HCT116 (cell line): ENCODE measurements around the gene FAM177B. TPM values are rescaled to one million over a fixed set of nuclear protein-coding genes. Genes with fewer than 3 reads are reported as not detected.

Experiments used
- ATAC-seq: fragments of 200-7000 bp; cut with Tn5 transposase; 2 replicates; pipeline ENCODE4 v1.9.1; 2020; ENCODE audit warnings: mild to moderate bottlenecking, moderate library complexity
- BruUV-seq: library from RNA; stranded (reverse); fragments of 400-500 nt; replicated peaks from 2 replicates; lab custom pipeline; 2021; lab: Mats Ljungman, UMichigan
- CTCF ChIA-PET: fragments of 300-600 bp; sonication (Branson Sonifier 250); formaldehyde crosslinking; loops from one replicate; lab custom pipeline; 2021; ENCODE audit warnings: antibody characterized with exemption; lab: Charles Lee
- POLR2A ChIA-PET: fragments of 300-600, 350-600 bp; sonication (Branson Sonifier 250); formaldehyde crosslinking; loops from one replicate; lab custom pipeline; 2021; ENCODE audit warnings: antibody characterized with exemption; lab: Charles Lee
- RAD21 ChIA-PET, 2 experiments: fragments of 300-600 bp; sonication (Branson Sonifier 250); formaldehyde crosslinking; loops; one replicate each; lab custom pipeline; 2023; ENCODE audit warnings: low total read pairs in 2 of 2; ENCODE audit not compliant: uncharacterized antibody in 2 of 2, unreplicated experiment in 2 of 2, low non-redundant PET in 1 of 2; lab: Charles Lee
- DNase-seq: peaks from one replicate; pipeline ENCODE4 v3.0.0-alpha.2; 2010; ENCODE audit warnings: low read depth, low spot score
- H2AFZ ChIP-seq: fragments of 200-600 bp; shearing (Covaris generic), sonication (generic); 2 replicates; pipeline ENCODE4 v1.6.1; 2017; ENCODE audit warnings: low read depth, mixed run types, mixed read lengths, antibody characterized with exemption, low read length; ENCODE audit not compliant: poor library complexity, severe bottlenecking
- H3K27ac ChIP-seq: 2 replicates; pipeline ENCODE4 v1.5.1; 2012; ENCODE audit warnings: low read depth, low read length
- H3K27me3 ChIP-seq: fragments of 200-600 bp; sonication (generic); 2 replicates; pipeline ENCODE4 v1.6.1; 2016; ENCODE audit warnings: mixed run types, low read length, mixed read lengths; ENCODE audit not compliant: insufficient read depth
- H3K36me3 ChIP-seq, 2 experiments: fragments of 200-500 bp in 1 of 2; fragments of 200-600 bp in 1 of 2; sonication (Bioruptor generic) in 1 of 2; sonication (generic) in 1 of 2; 2 replicates each; pipeline versions ENCODE4 v1.5.1 to v1.6.1; 2014 to 2016; ENCODE audit warnings: low read length in 2 of 2, inconsistent platforms in 1 of 2, mixed read lengths in 1 of 2, mixed run types in 1 of 2; ENCODE audit not compliant: insufficient read depth in 2 of 2, control insufficient read depth in 1 of 2
- H3K4me1 ChIP-seq, 2 experiments: fragments of 200-600 bp in 1 of 2; sonication (generic) in 1 of 2; 2 replicates each; pipeline versions ENCODE4 v1.5.1 to v1.6.1; 2012 to 2017; ENCODE audit warnings: low read length in 2 of 2, inconsistent platforms in 1 of 2, mild to moderate bottlenecking in 1 of 2, mixed read lengths in 1 of 2, mixed run types in 1 of 2, moderate library complexity in 1 of 2; ENCODE audit not compliant: insufficient read depth in 2 of 2, control insufficient read depth in 1 of 2
- H3K4me2 ChIP-seq: fragments of 200-600 bp; sonication (generic); 2 replicates; pipeline ENCODE4 v1.6.1; 2017; ENCODE audit warnings: mixed run types, low read length, mixed read lengths
- H3K4me3 ChIP-seq, 2 experiments: fragments of 200-600 bp in 1 of 2; sonication (generic) in 1 of 2; replicated peaks in 1 of 2; 2 replicates each; pipeline ENCODE4 v1.5.1; 2011 to 2016; ENCODE audit warnings: low read length in 2 of 2, control low read depth in 1 of 2, low read depth in 1 of 2, mild to moderate bottlenecking in 1 of 2, mixed read lengths in 1 of 2, mixed run types in 1 of 2
- H3K79me2 ChIP-seq: fragments of 200-600 bp; sonication (generic); 2 replicates; pipeline ENCODE4 v1.6.1; 2017; ENCODE audit warnings: mild to moderate bottlenecking, mixed run types, low read length, moderate library complexity, mixed read lengths; ENCODE audit not compliant: insufficient read depth
- H3K9ac ChIP-seq: fragments of 200-600 bp; sonication (generic); 2 replicates; pipeline ENCODE4 v1.6.1; 2016; ENCODE audit warnings: low read length, mixed read lengths
- H3K9me2 ChIP-seq: fragments of 200-600 bp; sonication (generic), shearing (Covaris generic); 2 replicates; pipeline ENCODE4 v1.6.1; 2017; ENCODE audit warnings: mixed run types, mild to moderate bottlenecking, moderate library complexity; ENCODE audit not compliant: insufficient read depth
- H3K9me3 ChIP-seq, 2 experiments: fragments of 200-500 bp in 1 of 2; fragments of 200-600 bp in 1 of 2; sonication (Bioruptor generic) in 1 of 2; sonication (generic) in 1 of 2; 2 replicates each; pipeline ENCODE4 v1.6.1; 2014 to 2017; ENCODE audit warnings: low read length in 2 of 2, mixed read lengths in 2 of 2, inconsistent platforms in 1 of 2, low read depth in 1 of 2, mild to moderate bottlenecking in 1 of 2, mixed run types in 1 of 2, moderate library complexity in 1 of 2; ENCODE audit not compliant: control insufficient read depth in 1 of 2, insufficient read depth in 1 of 2
- H4K20me1 ChIP-seq: fragments of 200-600 bp; sonication (generic), shearing (Covaris generic); 2 replicates; pipeline ENCODE4 v1.6.1; 2017; ENCODE audit warnings: mixed run types, mild to moderate bottlenecking, moderate library complexity; ENCODE audit not compliant: insufficient read depth
- ATF3 ChIP-seq: IDR thresholded peaks from 2 replicates; pipeline ENCODE4 v1.6.1; 2012
- CEBPB ChIP-seq: IDR thresholded peaks from 2 replicates; pipeline ENCODE4 v1.6.1; 2012; ENCODE audit warnings: low read depth
- EGR1 ChIP-seq: IDR thresholded peaks from 2 replicates; pipeline ENCODE4 v1.6.1; 2012; ENCODE audit warnings: low read depth
- ELF1 ChIP-seq: IDR thresholded peaks from 2 replicates; pipeline ENCODE4 v1.6.1; 2012; ENCODE audit warnings: low read depth, borderline replicate concordance
- EZH2 ChIP-seq: fragments of 200-600 bp; sonication (generic); IDR thresholded peaks from 2 replicates; pipeline ENCODE4 v1.6.1; 2017; ENCODE audit warnings: antibody characterized with exemption, mixed run types
- FOSL1 ChIP-seq: IDR thresholded peaks from 2 replicates; pipeline ENCODE4 v1.6.1; 2012; ENCODE audit warnings: low read depth
- MAX ChIP-seq: IDR thresholded peaks from 2 replicates; pipeline ENCODE4 v1.6.1; 2012
- POLR2A ChIP-seq: IDR thresholded peaks from 2 replicates; pipeline ENCODE4 v1.7.0; 2011; ENCODE audit warnings: borderline replicate concordance; ENCODE audit not compliant: insufficient read depth, insufficient read length; ENCODE audit errors: extremely low read depth
- REST ChIP-seq: IDR thresholded peaks from 2 replicates; pipeline ENCODE4 v1.6.1; 2012; ENCODE audit warnings: low read depth
- TCF7L2 ChIP-seq: IDR thresholded peaks from 2 replicates; pipeline ENCODE4 v1.7.0; 2011; ENCODE audit warnings: borderline replicate concordance, inconsistent platforms; ENCODE audit not compliant: insufficient read depth, insufficient read length; ENCODE audit errors: extremely low read depth
- YY1 ChIP-seq: IDR thresholded peaks from 2 replicates; pipeline ENCODE4 v1.6.1; 2011; ENCODE audit warnings: low read length, low read depth, moderate library complexity, mild to moderate bottlenecking; ENCODE audit not compliant: insufficient replicate concordance; ENCODE audit errors: extremely low read depth
- ZBTB33 ChIP-seq: IDR thresholded peaks from 2 replicates; pipeline ENCODE4 v1.6.1; 2011; ENCODE audit warnings: mild to moderate bottlenecking, low read length, moderate library complexity; ENCODE audit not compliant: insufficient replicate concordance; ENCODE audit errors: extremely low read depth
- ZNF274 ChIP-seq: fragments of 200-500 bp; sonication (Bioruptor generic); IDR thresholded peaks from 2 replicates; pipeline ENCODE4 v1.6.1; 2014; ENCODE audit warnings: mild to moderate bottlenecking, low read depth, low read length, inconsistent platforms
- intact Hi-C: fragments of 100-400 bp; cut with micrococcal nuclease; formaldehyde crosslinking; loops from 2 replicates; pipeline ENCODE4 v1.10.0; 2022
- total RNA-seq: library from RNA; stranded (reverse); gene quantifications from one replicate; pipeline ENCODE4 v1.2.1, GENCODE V29; 2021; ENCODE audit not compliant: unreplicated experiment

FAM177B gene
- total RNA-seq, 1 experiment from 2014 or later: not detected

GRCh38 chr1:222691016-222691415, 46.0 kb upstream of the FAM177B start:
- Histone ChIP-seq H3K79me2 (no peaks in the 10 kb centered on the region), H3K4me2 (no peak overlapping the region), H2AFZ (no peak overlapping the region), H3K27me3 (no peaks in the 10 kb centered on the region), H3K9me2 (no peaks in the 10 kb centered on the region), H3K36me3 (peaks cover 0 to 6% of the 10 kb centered on the region in 2 experiments; a peak in 2 of 4 replicates), H4K20me1 (no peaks in the 10 kb centered on the region), H3K9ac (no peak overlapping the region), H3K27ac (no peak overlapping the region), H3K4me1 (no peaks in the 10 kb centered on the region), H3K4me3 (no peak overlapping the region), H3K9me3 (no peaks in the 10 kb centered on the region)
- CTCF ChIA-PET: no interaction called here
- POLR2A ChIA-PET: no interaction called here
- BruUV-seq: no TSS peak
- TF ChIP-seq YY1 (no peak), EZH2 (no peak), ATF3 (no peak), ZBTB33 (no peak), CEBPB (no peak), POLR2A (no peak), REST (no peak), MAX (no peak), EGR1 (no peak), ZNF274 (no peak), ELF1 (no peak), TCF7L2 (no peak), FOSL1 (no peak)
- intact Hi-C loops: no loop called here
- DNase-seq (no peak), ATAC-seq (no peak)
- RAD21 ChIA-PET: no interaction called here
